Endodermal cell (in vitro differentiated cells): ENCODE measurements around the gene TNFAIP8L3. TPM values are rescaled to one million over a fixed set of nuclear protein-coding genes. Genes with fewer than 3 reads are reported as not detected.

ENCODE experiments used
- DNase-seq: peaks from one replicate; pipeline ENCODE4 v3.0.0-alpha.2; 2017
- H3K27ac ChIP-seq: 2 replicates; pipeline ENCODE4 v1.5.1; 2013; ENCODE audit warnings: mild to moderate bottlenecking, low read depth, low read length, moderate library complexity
- H3K27me3 ChIP-seq: 2 replicates; pipeline ENCODE4 v1.6.1; 2013; ENCODE audit warnings: mild to moderate bottlenecking, low read length, moderate library complexity; ENCODE audit not compliant: insufficient read depth, control insufficient read depth, poor library complexity, severe bottlenecking
- H3K36me3 ChIP-seq: 2 replicates; pipeline ENCODE4 v1.7.0; 2013; ENCODE audit warnings: mild to moderate bottlenecking, low read length, moderate library complexity; ENCODE audit not compliant: control insufficient read depth, insufficient read depth
- H3K4me1 ChIP-seq: one replicate; pipeline ENCODE4 v1.7.0; 2013; ENCODE audit warnings: low read length; ENCODE audit not compliant: control insufficient read depth, insufficient read depth
- H3K4me3 ChIP-seq: 2 replicates; pipeline ENCODE4 v1.5.1; 2013; ENCODE audit warnings: mild to moderate bottlenecking, low read length, moderate library complexity
- H3K9ac ChIP-seq: 2 replicates; pipeline ENCODE4 v1.6.1; 2013; ENCODE audit warnings: mild to moderate bottlenecking, low read length, moderate library complexity; ENCODE audit not compliant: poor library complexity, severe bottlenecking; ENCODE audit errors: extremely low read depth
- H3K9me3 ChIP-seq: 2 replicates; pipeline ENCODE4 v1.6.1; 2013; ENCODE audit warnings: mild to moderate bottlenecking, low read length, moderate library complexity; ENCODE audit not compliant: control insufficient read depth
- H3K27ac Mint-ChIP-seq: 2 replicates; pipeline ENCODE4 v1.8.0; 2020; ENCODE audit warnings: mixed read lengths
- H3K27me3 Mint-ChIP-seq: 2 replicates; pipeline ENCODE4 v1.8.0; 2021; ENCODE audit warnings: mild to moderate bottlenecking, mixed read lengths; ENCODE audit not compliant: insufficient read depth
- H3K36me3 Mint-ChIP-seq: 2 replicates; pipeline ENCODE4 v1.8.0; 2020; ENCODE audit warnings: low read depth, mixed read lengths
- H3K4me1 Mint-ChIP-seq: 2 replicates; pipeline ENCODE4 v1.8.0; 2020; ENCODE audit warnings: mixed read lengths
- H3K4me3 Mint-ChIP-seq: 2 replicates; pipeline ENCODE4 v1.8.0; 2020; ENCODE audit warnings: mild to moderate bottlenecking, moderate library complexity, mixed read lengths
- H3K9me3 Mint-ChIP-seq: 2 replicates; pipeline ENCODE4 v1.8.0; 2020; ENCODE audit warnings: mild to moderate bottlenecking, mixed read lengths
- CTCF ChIP-seq: fragments of 200-600 bp; sonication (generic); conservative IDR thresholded peaks from 2 replicates; pipeline ENCODE4 v1.5.0; 2021; ENCODE audit warnings: antibody characterized with exemption, mild to moderate bottlenecking
- WGBS, 2 experiments: methylation state at CpG; one replicate each; pipeline versions ENCODE4 v1.1.5 to v1.1.7; 2013; ENCODE audit warnings: missing lambda C conversion rate in 2 of 2, mixed read lengths in 1 of 2; ENCODE audit not compliant: insufficient coverage in 1 of 2, insufficient read length in 1 of 2; 5-methylcytosine and 5-hydroxymethylcytosine counted together
- total RNA-seq, 2 donors: library from RNA; stranded (reverse); fragmentation: NEBNext Ultra II Directional in 1 of 2; extraction: Animal tissue kit (Norgen Biotek cat#: 25700) in 1 of 2; gene quantifications; 2 replicates in 1 of 2; 3 replicates in 1 of 2; pipeline ENCODE4 v1.2.1, GENCODE V29; 2021

Gene TNFAIP8L3
- total RNA-seq, 2 donors from 2014 or later = 0.31 TPM; not detected in 1

- no peaks in the 10 kb centered on the region for H3K4me1 Mint-ChIP-seq
- H3K4me3 Mint-ChIP-seq = no peak overlapping the region
- DNase-seq = peak; percentile 78
- WGBS, 2 experiments = 75 to 77% methylated on average over 4 to 6 of the region's 6 CpGs
- TF ChIP-seq CTCF = peak; percentile 98
- no peak overlapping the region for H3K27ac ChIP-seq
- H3K36me3 Mint-ChIP-seq = no peaks in the 10 kb centered on the region
- no peak overlapping the region for H3K4me3 ChIP-seq
- no peaks in the 10 kb centered on the region for H3K9me3 ChIP-seq
- peaks cover 10% of the 10 kb centered on the region for H3K27me3 Mint-ChIP-seq
- no peaks in the 10 kb centered on the region for H3K36me3 ChIP-seq
- H3K27me3 ChIP-seq = no peaks in the 10 kb centered on the region
- no peaks in the 10 kb centered on the region for H3K9me3 Mint-ChIP-seq
- H3K9ac ChIP-seq = no peak overlapping the region
- no peak overlapping the region for H3K27ac Mint-ChIP-seq
- H3K4me1 ChIP-seq = no peaks in the 10 kb centered on the region
These were observed 37.9 kb upstream of the TNFAIP8L3 start for GRCh38 chr15:51132384-51133139.

GRCh38 chr15:51131596-51132290 is 37.0 kb upstream of the TNFAIP8L3 start:
- H3K9me3 Mint-ChIP-seq = no peaks in the 10 kb centered on the region
- H3K27me3 Mint-ChIP-seq = peaks cover 10% of the 10 kb centered on the region
- H3K27ac Mint-ChIP-seq = no peak overlapping the region
- no peak for DNase-seq
- Histone ChIP-seq H3K9me3 (no peaks in the 10 kb centered on the region), H3K9ac (no peak overlapping the region), H3K36me3 (no peaks in the 10 kb centered on the region), H3K4me3 (no peak overlapping the region), H3K4me1 (no peaks in the 10 kb centered on the region), H3K27ac (no peak overlapping the region), H3K27me3 (no peaks in the 10 kb centered on the region)
- H3K4me3 Mint-ChIP-seq = no peak overlapping the region
- H3K36me3 Mint-ChIP-seq = no peaks in the 10 kb centered on the region
- WGBS, 2 experiments = 57 to 86% methylated on average over 1 to 4 of the region's 4 CpGs
- no peaks in the 10 kb centered on the region for H3K4me1 Mint-ChIP-seq
- TF ChIP-seq CTCF = no peak

- 83 to 92% methylated on average over 1 of the region's 1 CpG for whole genome bisulfite sequencing, 2 experiments
- Histone ChIP-seq H3K4me3 (no peak overlapping the region), H3K9me3 (peaks cover 5% of the 10 kb centered on the region), H3K4me1 (no peaks in the 10 kb centered on the region), H3K36me3 (no peaks in the 10 kb centered on the region), H3K9ac (no peak overlapping the region), H3K27me3 (no peaks in the 10 kb centered on the region), H3K27ac (no peak overlapping the region)
- no peaks in the 10 kb centered on the region for H3K9me3 Mint-ChIP-seq
- DNase-seq = no peak
- H3K4me3 Mint-ChIP-seq = no peak overlapping the region
- peaks cover 3% of the 10 kb centered on the region for H3K27me3 Mint-ChIP-seq
- no peak for TF ChIP-seq CTCF
- H3K4me1 Mint-ChIP-seq = no peaks in the 10 kb centered on the region
- H3K36me3 Mint-ChIP-seq = no peaks in the 10 kb centered on the region
- no peak overlapping the region for H3K27ac Mint-ChIP-seq
These were observed 35.6 kb upstream of the TNFAIP8L3 start for GRCh38 chr15:51130344-51130743.
